Stomach smooth muscle (tissue), 2 donors: ENCODE measurements around the gene CACNG5.

ENCODE experiments used
- H3K27ac ChIP-seq: one replicate; pipeline ENCODE4 v1.7.0; 2013; ENCODE audit warnings: mild to moderate bottlenecking, low read length, inconsistent platforms
- H3K27me3 ChIP-seq, 2 donors: one replicate each; pipeline ENCODE4 v1.7.0; 2013; ENCODE audit warnings: low read length in 2 of 2; ENCODE audit not compliant: insufficient read depth in 2 of 2, control insufficient read depth in 1 of 2
- H3K36me3 ChIP-seq, 2 donors: one replicate each; pipeline ENCODE4 v1.7.0; 2013; ENCODE audit warnings: low read length in 2 of 2; ENCODE audit not compliant: control insufficient read depth in 2 of 2, insufficient read depth in 2 of 2
- H3K4me1 ChIP-seq: one replicate; pipeline ENCODE4 v1.7.0; 2013; ENCODE audit warnings: low read length; ENCODE audit not compliant: control insufficient read depth, insufficient read depth
- H3K4me3 ChIP-seq, 2 donors: one replicate each; pipeline ENCODE4 v1.7.0; 2013; ENCODE audit warnings: low read length in 2 of 2
- H3K9ac ChIP-seq, 2 donors: one replicate each; pipeline ENCODE4 v1.7.0; 2013; ENCODE audit warnings: low read length in 2 of 2, mild to moderate bottlenecking in 1 of 2
- H3K9me3 ChIP-seq, 2 donors: one replicate each; pipeline ENCODE4 v1.7.0; 2013; ENCODE audit warnings: low read length in 2 of 2; ENCODE audit not compliant: control insufficient read depth in 2 of 2
- donor health status: healthy.
- donor health status: Pancreatic carcinoma.

Gene CACNG5

GRCh38 chr17:66837226-66837625, 2.3 kb downstream of the CACNG5 start:
- Histone ChIP-seq H3K27me3 (peaks cover 29 to 50% of the 10 kb centered on the region in 2 donors), H3K36me3 (no peaks in the 10 kb centered on the region), H3K27ac (no peak overlapping the region), H3K9me3 (no peaks in the 10 kb centered on the region), H3K9ac (no peak overlapping the region), H3K4me3 (no peak overlapping the region), H3K4me1 (no peaks in the 10 kb centered on the region)

DNA sequence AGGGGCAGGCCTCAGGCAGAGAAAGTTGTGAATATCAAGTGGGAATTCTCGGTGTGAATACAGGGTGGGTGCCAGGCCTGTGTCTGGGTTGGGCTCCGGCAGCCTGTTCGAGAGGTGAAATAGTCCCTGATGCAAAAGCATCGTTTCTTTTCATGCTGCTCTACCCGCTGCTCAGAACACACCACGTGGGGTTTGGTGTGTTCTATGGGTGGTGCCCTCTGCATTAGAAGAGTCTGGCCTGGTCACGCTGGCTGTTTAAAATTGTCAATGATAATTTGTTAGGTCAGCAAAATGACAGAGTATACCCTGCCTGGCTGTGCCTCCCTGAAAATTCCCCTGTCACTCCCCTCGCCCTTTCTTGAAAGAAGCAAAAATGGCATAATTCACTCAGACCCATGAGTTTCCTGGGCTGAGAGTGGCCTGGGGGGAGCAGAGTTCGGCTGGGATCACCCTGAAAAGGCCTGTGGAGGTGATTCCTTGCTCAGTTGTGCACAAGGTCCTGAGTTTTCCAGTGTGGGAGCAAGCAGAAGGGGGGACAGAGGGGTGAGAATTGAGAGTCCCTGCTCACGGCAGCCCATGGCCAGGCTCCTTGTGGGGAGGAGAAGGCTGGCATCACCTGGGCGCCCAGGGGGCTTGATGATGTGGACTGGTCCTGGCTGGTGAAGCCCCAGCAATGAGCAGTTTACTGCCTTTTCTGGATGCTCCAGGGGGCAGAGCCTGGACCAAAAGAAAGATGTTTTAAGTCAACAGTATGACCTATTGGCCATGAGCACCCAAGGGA, 3.2 kb downstream of the CACNG5 start:
- Histone ChIP-seq H3K4me1 (no peaks in the 10 kb centered on the region), H3K27ac (no peak overlapping the region), H3K36me3 (no peaks in the 10 kb centered on the region), H3K9me3 (no peaks in the 10 kb centered on the region), H3K4me3 (no peak overlapping the region), H3K9ac (no peak overlapping the region), H3K27me3 (peaks cover 29 to 50% of the 10 kb centered on the region in 2 donors)

DNA sequence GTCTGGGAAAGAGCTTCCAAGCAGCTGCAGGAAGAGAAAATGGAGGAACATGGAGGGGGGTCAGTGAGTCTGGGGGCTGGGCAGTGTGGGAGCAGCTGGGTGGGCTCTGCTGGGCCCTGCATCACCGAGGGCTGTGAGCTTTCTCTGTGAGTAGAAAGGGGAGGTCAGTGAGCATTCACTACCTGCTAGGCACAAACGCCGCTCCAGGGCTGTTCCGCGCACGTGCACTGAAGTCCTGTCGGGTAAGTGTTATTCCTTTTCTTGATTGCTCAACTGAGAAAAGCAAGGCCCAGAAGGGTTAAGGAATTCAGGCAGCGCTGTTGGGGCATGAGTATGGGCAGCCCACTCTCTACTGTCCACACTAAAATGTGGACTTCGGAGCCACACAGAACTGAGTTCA, 4.7 kb downstream of the CACNG5 start:
- Histone ChIP-seq H3K27me3 (peaks cover 19 to 38% of the 10 kb centered on the region in 2 donors), H3K27ac (no peak overlapping the region), H3K9ac (no peak overlapping the region), H3K4me3 (no peak overlapping the region), H3K9me3 (no peaks in the 10 kb centered on the region), H3K36me3 (no peaks in the 10 kb centered on the region), H3K4me1 (no peaks in the 10 kb centered on the region)

- no peak overlapping the region for H3K4me3 ChIP-seq
- no peak overlapping the region for H3K27ac ChIP-seq
- peaks cover 15 to 37% of the 10 kb centered on the region in 2 donors for H3K27me3 ChIP-seq
- H3K36me3 ChIP-seq, result no peaks in the 10 kb centered on the region
- H3K9ac ChIP-seq, result no peak overlapping the region
- H3K9me3 ChIP-seq, result no peaks in the 10 kb centered on the region
- no peaks in the 10 kb centered on the region for H3K4me1 ChIP-seq
Measured at GRCh38 chr17:66840061-66840460, 5.1 kb downstream of the CACNG5 start.

- no peak overlapping the region for H3K9ac ChIP-seq
- H3K9me3 ChIP-seq, result peaks cover 0 to 3% of the 10 kb centered on the region in 2 donors
- H3K27me3 ChIP-seq, result peaks cover 4 to 25% of the 10 kb centered on the region in 2 donors
- no peak overlapping the region for H3K27ac ChIP-seq
- no peaks in the 10 kb centered on the region for H3K4me1 ChIP-seq
- H3K4me3 ChIP-seq, result no peak overlapping the region
- H3K36me3 ChIP-seq, result no peaks in the 10 kb centered on the region
Measured at GRCh38 chr17:66841328-66841727, 6.4 kb downstream of the CACNG5 start.

- peaks cover 2 to 21% of the 10 kb centered on the region in 2 donors for H3K27me3 ChIP-seq
- no peaks in the 10 kb centered on the region for H3K4me1 ChIP-seq
- H3K36me3 ChIP-seq, result no peaks in the 10 kb centered on the region
- no peak overlapping the region for H3K27ac ChIP-seq
- no peak overlapping the region for H3K9ac ChIP-seq
- H3K4me3 ChIP-seq, result no peak overlapping the region
- peaks cover 0 to 3% of the 10 kb centered on the region in 2 donors for H3K9me3 ChIP-seq
Measured at GRCh38 chr17:66841744-66842143, 6.8 kb downstream of the CACNG5 start.

DNA sequence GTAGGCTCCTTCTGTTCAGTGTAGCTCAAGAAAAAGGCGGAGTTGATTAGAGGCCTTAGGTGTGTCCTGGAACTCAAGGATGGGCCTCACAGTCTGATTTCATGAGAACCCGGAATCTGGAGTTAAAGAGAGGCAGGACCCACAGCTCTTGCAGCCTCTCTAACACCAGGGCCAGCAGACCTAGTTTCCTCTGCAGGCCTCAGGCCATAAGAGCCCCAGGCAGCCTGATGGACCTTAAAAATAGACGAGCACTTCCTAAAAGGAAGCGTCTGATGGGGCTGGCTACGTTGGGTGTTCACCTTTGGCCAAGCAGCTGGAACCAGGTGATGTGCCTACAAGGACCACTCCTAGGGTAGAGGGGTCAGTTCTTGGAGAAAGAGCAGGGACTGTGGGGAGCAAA, 7.6 kb downstream of the CACNG5 start:
- Histone ChIP-seq H3K27ac (no peak overlapping the region), H3K4me1 (no peaks in the 10 kb centered on the region), H3K27me3 (peaks cover 2 to 16% of the 10 kb centered on the region in 2 donors), H3K36me3 (no peaks in the 10 kb centered on the region), H3K9ac (no peak overlapping the region), H3K9me3 (peaks cover 0 to 3% of the 10 kb centered on the region in 2 donors), H3K4me3 (no peak overlapping the region)

DNA sequence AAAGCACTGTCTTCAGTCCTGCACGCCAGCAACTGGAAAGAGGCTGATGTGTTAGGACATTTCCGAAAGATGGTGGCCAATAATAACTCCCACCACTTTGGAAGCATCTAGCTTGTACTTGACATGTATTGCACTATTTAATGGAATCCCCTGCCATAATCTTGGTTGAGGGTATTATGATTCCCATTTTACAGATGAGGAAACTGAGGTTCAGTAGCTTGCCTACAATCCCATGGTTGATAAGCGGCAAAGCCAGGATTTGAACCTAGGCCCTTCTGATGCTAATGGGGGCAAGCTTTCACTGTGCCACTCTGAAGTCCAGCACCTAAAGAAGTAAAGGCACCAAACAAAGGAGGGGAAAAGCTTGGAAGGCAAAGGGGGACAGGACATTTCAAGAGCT, 8.0 kb downstream of the CACNG5 start:
- no peaks in the 10 kb centered on the region for H3K36me3 ChIP-seq
- no peak overlapping the region for H3K27ac ChIP-seq
- no peak overlapping the region for H3K4me3 ChIP-seq
- H3K27me3 ChIP-seq, result peaks cover 2 to 15% of the 10 kb centered on the region in 2 donors
- H3K9me3 ChIP-seq, result peaks cover 0 to 3% of the 10 kb centered on the region in 2 donors
- no peak overlapping the region for H3K9ac ChIP-seq
- H3K4me1 ChIP-seq, result no peaks in the 10 kb centered on the region

DNA sequence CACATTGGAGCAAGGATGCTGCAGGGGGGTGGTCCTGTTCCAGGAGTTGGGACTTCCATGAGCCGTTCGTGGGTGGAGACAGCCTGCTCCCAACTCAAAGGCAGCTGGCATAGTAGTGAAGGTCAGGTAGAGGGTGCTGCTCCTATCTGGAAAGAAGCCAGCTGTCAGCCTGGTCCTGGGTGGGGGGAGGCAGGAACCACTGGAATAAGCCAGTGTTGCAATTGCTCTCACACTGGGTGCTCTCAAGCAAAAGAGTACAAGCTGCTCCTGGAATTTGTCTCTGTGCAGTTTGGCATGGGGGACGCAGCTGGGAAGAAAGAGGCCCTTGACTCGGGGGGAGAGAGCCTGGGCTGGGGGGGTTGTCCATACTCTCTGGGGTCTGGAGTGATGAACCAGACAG, 8.7 kb downstream of the CACNG5 start:
- Histone ChIP-seq H3K36me3 (no peaks in the 10 kb centered on the region), H3K9me3 (peaks cover 0 to 3% of the 10 kb centered on the region in 2 donors), H3K4me3 (no peak overlapping the region), H3K9ac (no peak overlapping the region), H3K27me3 (peaks cover 2 to 15% of the 10 kb centered on the region in 2 donors), H3K27ac (no peak overlapping the region), H3K4me1 (no peaks in the 10 kb centered on the region)

GRCh38 chr17:66847704-66848103, 12.8 kb downstream of the CACNG5 start:
- Histone ChIP-seq H3K4me1 (peaks cover 6% of the 10 kb centered on the region), H3K27me3 (peaks cover 0 to under 1% of the 10 kb centered on the region in 2 donors), H3K9me3 (peaks cover 0 to 3% of the 10 kb centered on the region in 2 donors), H3K9ac (no peak overlapping the region), H3K4me3 (no peak overlapping the region), H3K36me3 (no peaks in the 10 kb centered on the region), H3K27ac (no peak overlapping the region)

DNA sequence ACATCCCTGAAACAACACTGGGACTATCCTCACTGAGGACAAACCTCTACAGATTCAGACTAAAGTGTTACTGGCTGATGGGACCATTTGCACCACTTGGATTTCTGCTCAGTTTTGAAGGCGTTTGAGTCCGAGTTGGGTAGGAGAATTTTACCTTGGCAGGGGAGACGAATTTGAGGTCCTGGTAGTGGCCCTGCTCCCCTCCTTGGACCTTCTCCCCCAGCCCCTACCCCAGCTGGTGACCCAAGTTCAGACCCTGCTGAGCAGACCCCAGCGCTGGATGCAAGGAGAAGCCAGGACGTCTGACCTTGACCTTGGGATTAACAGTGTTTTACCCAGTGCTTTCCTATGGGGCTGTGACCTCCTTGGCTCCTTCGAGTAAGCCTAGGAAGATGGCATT, 13.6 kb downstream of the CACNG5 start:
- H3K27me3 ChIP-seq, result no peaks in the 10 kb centered on the region
- no peak overlapping the region for H3K9ac ChIP-seq
- no peak overlapping the region for H3K4me3 ChIP-seq
- no peak overlapping the region for H3K27ac ChIP-seq
- no peaks in the 10 kb centered on the region for H3K36me3 ChIP-seq
- peaks cover 0 to 3% of the 10 kb centered on the region in 2 donors for H3K9me3 ChIP-seq
- peaks cover 6% of the 10 kb centered on the region for H3K4me1 ChIP-seq
